A673 (cell line): ENCODE results near the gene SALL1. TPM values are rescaled to one million over a fixed set of nuclear protein-coding genes. Genes with fewer than 3 reads are reported as not detected.

Experiments used
- BruUV-seq: library from RNA; stranded (reverse); fragments of 400-500 nt; replicated peaks from 2 replicates; lab custom pipeline; 2021; lab: Mats Ljungman, UMichigan
- CTCF ChIA-PET: fragments of 300-600 bp; sonication (Branson Sonifier 250); formaldehyde crosslinking; loops from one replicate; lab custom pipeline; 2022; ENCODE audit warnings: antibody characterized with exemption; lab: Charles Lee
- POLR2A ChIA-PET: fragments of 300-600 bp; sonication (Branson Sonifier 250); formaldehyde crosslinking; loops from one replicate; lab custom pipeline; 2022; ENCODE audit warnings: antibody characterized with exemption; ENCODE audit not compliant: low non-redundant PET; lab: Charles Lee
- DNase-seq: peaks from one replicate; pipeline ENCODE4 v3.0.0-alpha.2; 2015; ENCODE audit warnings: low spot score
- H3K27ac ChIP-seq: fragments of 200-600 bp; sonication (generic); 2 replicates; pipeline ENCODE4 v1.5.1; 2016; ENCODE audit warnings: mixed run types, low read depth, mild to moderate bottlenecking, mixed read lengths, antibody characterized with exemption, low read length; ENCODE audit not compliant: poor library complexity, severe bottlenecking
- H3K27me3 ChIP-seq: fragments of 200-600 bp; sonication (generic); replicated peaks from 2 replicates; pipeline ENCODE4 v1.6.1; 2017; ENCODE audit warnings: mixed run types, low read depth, mild to moderate bottlenecking, mixed read lengths, antibody characterized with exemption, low read length; ENCODE audit not compliant: insufficient read depth, poor library complexity
- H3K36me3 ChIP-seq: fragments of 200-600 bp; sonication (generic); 2 replicates; pipeline ENCODE4 v1.6.1; 2016; ENCODE audit warnings: mixed run types, mild to moderate bottlenecking, mixed read lengths, antibody characterized with exemption, low read length; ENCODE audit not compliant: insufficient read depth, poor library complexity, severe bottlenecking
- H3K4me1 ChIP-seq: fragments of 200-600 bp; sonication (generic); 2 replicates; pipeline ENCODE4 v1.6.1; 2017; ENCODE audit warnings: mixed run types, mild to moderate bottlenecking, mixed read lengths, antibody characterized with exemption, low read length; ENCODE audit not compliant: insufficient read depth, poor library complexity, severe bottlenecking
- H3K4me3 ChIP-seq: fragments of 200-600 bp; sonication (generic); 2 replicates; pipeline ENCODE4 v1.5.1; 2016; ENCODE audit warnings: low read depth, mixed run types, mild to moderate bottlenecking, mixed read lengths, low read length; ENCODE audit not compliant: poor library complexity, severe bottlenecking
- H3K9me3 ChIP-seq: fragments of 200-600 bp; sonication (generic); 2 replicates; pipeline ENCODE4 v1.6.1; 2016; ENCODE audit warnings: mixed run types, low read depth, mild to moderate bottlenecking, mixed read lengths, antibody characterized with exemption, low read length; ENCODE audit not compliant: poor library complexity, severe bottlenecking
- EZH2 ChIP-seq: fragments of 200-600 bp; sonication (generic); IDR thresholded peaks from 2 replicates; pipeline ENCODE4 v1.6.1; 2017; ENCODE audit warnings: borderline replicate concordance, low read depth, mild to moderate bottlenecking, mixed read lengths, antibody characterized with exemption, low read length; ENCODE audit not compliant: poor library complexity, severe bottlenecking
- intact Hi-C: fragments of 100-400 bp; cut with micrococcal nuclease; formaldehyde crosslinking; loops from one replicate; pipeline ENCODE4 v1.10.0; 2022; ENCODE audit not compliant: unreplicated experiment
- total RNA-seq: library from RNA; stranded (reverse); gene quantifications from 2 replicates; pipeline ENCODE4 v1.2.3, GENCODE V29; 2021
- TF ChIP-seq, protein P1 (sequence below): fragments of 300-800, 200-600 bp; sonication (generic); conservative IDR thresholded peaks from 2 replicates; pipeline ENCODE4 v1.5.1; 2017; ENCODE audit warnings: low read depth, mild to moderate bottlenecking, antibody characterized with exemption, low read length, moderate library complexity, mixed read lengths

SALL1 gene
- total RNA-seq, 1 experiment from 2014 or later = 24.8 TPM

DNA sequence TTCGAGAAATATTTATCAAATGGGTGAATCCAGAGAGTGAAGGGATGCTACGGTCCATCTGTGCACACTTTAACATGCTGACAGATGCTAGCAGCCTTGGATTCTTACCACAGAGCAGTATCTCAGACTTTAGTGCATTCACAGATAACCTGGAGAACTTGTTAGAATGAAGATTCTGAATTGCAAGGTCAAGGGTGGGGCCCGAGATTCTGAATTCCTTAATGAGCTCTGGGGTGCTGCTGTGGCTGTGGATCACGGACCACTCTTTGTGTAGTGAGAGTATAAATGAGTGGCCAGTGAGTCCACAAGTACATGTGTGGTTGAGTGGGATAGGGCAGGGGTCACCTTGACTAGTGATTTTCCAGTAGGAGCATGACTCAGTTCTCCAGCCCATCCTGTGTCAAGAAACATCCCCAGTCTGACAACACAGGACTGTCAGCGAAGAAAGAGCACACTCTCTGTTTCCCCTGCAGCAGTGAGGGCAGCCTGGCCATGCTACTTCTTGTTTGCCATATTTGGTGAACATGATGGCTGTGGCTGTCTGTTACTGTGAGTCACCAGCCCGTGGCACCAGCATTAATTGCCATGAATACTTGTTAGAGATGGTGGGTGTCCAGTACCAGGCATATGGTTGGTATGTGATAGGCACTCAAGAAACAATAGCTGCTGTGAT lies 13.0 kb upstream of the SALL1 start:
- Histone ChIP-seq H3K27ac (no peak overlapping the region), H3K4me3 (no peak overlapping the region), H3K4me1 (no peaks in the 10 kb centered on the region), H3K9me3 (no peaks in the 10 kb centered on the region), H3K27me3 (no peaks in the 10 kb centered on the region), H3K36me3 (no peaks in the 10 kb centered on the region)
- ChIA-PET CTCF (no interaction called here), POLR2A (no interaction called here)
- no TSS peak for BruUV-seq
- peak; percentile 38 for DNase-seq
- TF ChIP-seq, protein P1, sequence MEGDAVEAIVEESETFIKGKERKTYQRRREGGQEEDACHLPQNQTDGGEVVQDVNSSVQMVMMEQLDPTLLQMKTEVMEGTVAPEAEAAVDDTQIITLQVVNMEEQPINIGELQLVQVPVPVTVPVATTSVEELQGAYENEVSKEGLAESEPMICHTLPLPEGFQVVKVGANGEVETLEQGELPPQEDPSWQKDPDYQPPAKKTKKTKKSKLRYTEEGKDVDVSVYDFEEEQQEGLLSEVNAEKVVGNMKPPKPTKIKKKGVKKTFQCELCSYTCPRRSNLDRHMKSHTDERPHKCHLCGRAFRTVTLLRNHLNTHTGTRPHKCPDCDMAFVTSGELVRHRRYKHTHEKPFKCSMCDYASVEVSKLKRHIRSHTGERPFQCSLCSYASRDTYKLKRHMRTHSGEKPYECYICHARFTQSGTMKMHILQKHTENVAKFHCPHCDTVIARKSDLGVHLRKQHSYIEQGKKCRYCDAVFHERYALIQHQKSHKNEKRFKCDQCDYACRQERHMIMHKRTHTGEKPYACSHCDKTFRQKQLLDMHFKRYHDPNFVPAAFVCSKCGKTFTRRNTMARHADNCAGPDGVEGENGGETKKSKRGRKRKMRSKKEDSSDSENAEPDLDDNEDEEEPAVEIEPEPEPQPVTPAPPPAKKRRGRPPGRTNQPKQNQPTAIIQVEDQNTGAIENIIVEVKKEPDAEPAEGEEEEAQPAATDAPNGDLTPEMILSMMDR = no peak
- TF ChIP-seq EZH2 = no peak
- intact Hi-C loops = no loop called here

DNA sequence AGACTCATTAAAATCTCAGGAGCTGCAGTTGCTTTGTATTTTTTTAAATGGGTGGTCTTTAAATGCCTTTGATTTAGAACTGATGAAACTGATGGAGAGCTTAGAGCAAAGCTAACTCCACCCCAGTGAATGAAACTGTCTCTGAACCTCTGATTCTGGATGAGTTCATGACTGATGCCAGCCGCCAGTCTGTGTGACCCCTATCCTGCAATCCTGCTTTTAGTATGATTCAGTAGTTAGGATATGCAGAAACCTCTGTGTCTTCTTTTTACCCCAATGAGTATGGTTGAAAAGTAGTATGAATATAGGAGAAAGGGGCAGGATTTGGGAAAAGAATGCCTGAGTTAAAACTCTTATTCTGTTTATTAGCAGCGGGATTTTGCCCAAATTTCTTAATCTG lies 12.3 kb upstream of the SALL1 start:
- no peak overlapping the region for H3K4me3 ChIP-seq
- TF ChIP-seq, protein P1 = no peak
- TF ChIP-seq EZH2 = no peak
- CTCF ChIA-PET = no interaction called here
- intact Hi-C loops = no loop called here
- no peaks in the 10 kb centered on the region for H3K27me3 ChIP-seq
- H3K27ac ChIP-seq = no peak overlapping the region
- H3K36me3 ChIP-seq = no peaks in the 10 kb centered on the region
- DNase-seq = no peak
- no peaks in the 10 kb centered on the region for H3K9me3 ChIP-seq
- POLR2A ChIA-PET = no interaction called here
- BruUV-seq = no TSS peak
- H3K4me1 ChIP-seq = no peaks in the 10 kb centered on the region

DNA sequence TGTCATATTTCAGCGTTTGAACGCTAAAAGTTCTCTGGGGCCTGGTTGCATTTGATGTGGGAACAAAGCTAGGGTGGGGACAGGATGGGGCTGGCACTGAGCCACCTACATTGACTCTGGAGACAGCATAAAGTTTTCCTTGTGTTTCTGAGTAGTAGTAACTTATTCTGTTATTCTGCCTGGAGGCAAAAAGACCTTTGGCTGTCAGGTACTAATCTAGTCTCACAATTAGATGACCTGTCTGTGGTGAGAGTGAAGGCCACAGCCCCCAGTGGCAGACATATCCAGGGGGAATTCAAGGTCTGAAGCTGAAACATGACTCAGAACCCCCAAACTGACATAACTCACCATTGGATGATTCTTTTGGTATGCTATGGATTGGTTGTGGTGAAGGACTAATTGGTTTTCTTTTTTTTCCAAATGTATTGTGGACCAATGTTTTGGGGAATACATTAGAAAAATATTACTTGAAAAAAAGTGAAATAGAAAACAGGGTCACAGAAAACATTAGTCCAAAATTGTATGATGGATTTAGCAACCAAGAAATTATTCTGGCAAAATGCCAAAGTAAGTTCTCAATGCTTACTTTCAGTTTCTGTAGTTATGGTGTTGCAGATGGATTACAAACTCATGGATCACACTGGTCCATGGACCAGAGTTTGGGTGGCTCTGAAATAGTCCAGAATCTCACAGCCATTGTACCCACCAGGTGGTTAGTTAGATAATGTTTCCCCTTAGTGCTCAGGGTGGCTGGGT lies 10.5 kb upstream of the SALL1 start:
- ChIA-PET CTCF (no interaction called here), POLR2A (no interaction called here)
- Histone ChIP-seq H3K4me3 (no peak overlapping the region), H3K27ac (no peak overlapping the region), H3K4me1 (peaks cover 11% of the 10 kb centered on the region), H3K27me3 (peaks cover 10% of the 10 kb centered on the region), H3K9me3 (no peaks in the 10 kb centered on the region), H3K36me3 (no peaks in the 10 kb centered on the region)
- intact Hi-C loops = no loop called here
- no TSS peak for BruUV-seq
- TF ChIP-seq, protein P1 = no peak
- no peak for TF ChIP-seq EZH2
- no peak for DNase-seq
